Measurements from ENCODE around the gene ABHD8. TPM values are rescaled to one million over a fixed set of nuclear protein-coding genes. Genes with fewer than 3 reads are reported as not detected.

The ABHD8 gene
- polyA plus RNA-seq, 1 experiment = 6.1 TPM

GRCh38 chr19:17314007-17314593 lies 10.9 kb upstream of the ABHD8 start:
- POLR2A ChIA-PET = interaction anchor here (0.6 kb wide), 1 partner anchor 57 kb away, joined by 5 read pairs; no protein-coding TSS in a partner anchor

GRCh38 chr19:17312189-17313113 lies 9.2 kb upstream of the ABHD8 start:
- POLR2A ChIA-PET = interaction anchor here (1.0 kb wide), 1 partner anchor 21 kb away, joined by 3 read pairs; no protein-coding TSS in a partner anchor
- Histone ChIP-seq H3K4me3 (ENCODE audit: low read depth, low read length) (no peak overlapping the region), H3K27me3 (ENCODE audit: control insufficient read depth, insufficient read depth, low read length) (no peaks in the 10 kb centered on the region), H3K9me3 (ENCODE audit: control insufficient read depth, insufficient read depth, low read length) (peaks cover 7% of the 10 kb centered on the region; the same call in 1 of the 2 replicates), H3K27ac (ENCODE audit: low read depth, low read length) (peak overlapping the region; percentile 39)
- no peak for TF ChIP-seq CTCF (IDR thresholded peaks at IDR 0.05; ENCODE audit: low read depth, low read length)
- DNase-seq (ENCODE audit: low read depth, low spot score) = no peak
- CTCF ChIA-PET = no interaction called here

More at GRCh38 chr19:17314007-17314593, 10.9 kb upstream of the ABHD8 start:
- DNase-seq (ENCODE audit: low read depth, low spot score) = no peak
- Histone ChIP-seq H3K27ac (ENCODE audit: low read depth, low read length) (no peak overlapping the region), H3K9me3 (ENCODE audit: control insufficient read depth, insufficient read depth, low read length) (peaks cover 7% of the 10 kb centered on the region; the same call in 1 of the 2 replicates), H3K4me3 (ENCODE audit: low read depth, low read length) (no peak overlapping the region), H3K27me3 (ENCODE audit: control insufficient read depth, insufficient read depth, low read length) (no peaks in the 10 kb centered on the region)
- CTCF ChIA-PET = interaction anchor here (0.7 kb wide), 1 partner anchor 52 kb away, joined by 6 read pairs; no protein-coding TSS in a partner anchor
- no peak for TF ChIP-seq CTCF (IDR thresholded peaks at IDR 0.05; ENCODE audit: low read depth, low read length)

- CTCF ChIA-PET = interaction anchor here (0.6 kb wide), 1 partner anchor 17 kb away, joined by 3 read pairs; no protein-coding TSS in a partner anchor
- Histone ChIP-seq H3K27me3 (ENCODE audit: control insufficient read depth, insufficient read depth, low read length) (no peaks in the 10 kb centered on the region), H3K4me3 (ENCODE audit: low read depth, low read length) (no peak overlapping the region), H3K27ac (ENCODE audit: low read depth, low read length) (peak overlapping the region; percentile 39), H3K9me3 (ENCODE audit: control insufficient read depth, insufficient read depth, low read length) (peaks cover 7% of the 10 kb centered on the region; the same call in 1 of the 2 replicates)
- no peak for DNase-seq (ENCODE audit: low read depth, low spot score)
- POLR2A ChIA-PET = interaction anchor here (0.6 to 1.0 kb wide), 2 partner anchors 20 to 22 kb away, joined by 3 to 4 read pairs; no protein-coding TSS in a partner anchor
- no peak for TF ChIP-seq CTCF (IDR thresholded peaks at IDR 0.05; ENCODE audit: low read depth, low read length)
Observed at GRCh38 chr19:17311455-17312188, 8.4 kb upstream of the ABHD8 start.

GRCh38 chr19:17309965-17310461 lies 6.8 kb upstream of the ABHD8 start:
- ChIA-PET POLR2A (interaction anchor here (1.0 to 1.2 kb wide), 2 partner anchors 8 to 24 kb away, joined by 3 to 13 read pairs; partner anchors contain the start of gene ANO8), CTCF (no interaction called here)

More at GRCh38 chr19:17309965-17310461, 6.8 kb upstream of the ABHD8 start:
- TF ChIP-seq CTCF (IDR thresholded peaks at IDR 0.05; ENCODE audit: low read depth, low read length) = no peak
- Histone ChIP-seq H3K4me3 (ENCODE audit: low read depth, low read length) (peak overlapping the region; percentile 88), H3K27me3 (ENCODE audit: control insufficient read depth, insufficient read depth, low read length) (no peaks in the 10 kb centered on the region), H3K27ac (ENCODE audit: low read depth, low read length) (peak overlapping the region; percentile 31), H3K9me3 (ENCODE audit: control insufficient read depth, insufficient read depth, low read length) (peaks cover 4% of the 10 kb centered on the region; the same call in 1 of the 2 replicates)
- DNase-seq (ENCODE audit: low read depth, low spot score) = no peak
